ENCODE data around the gene KPTN.

The KPTN gene

GRCh38 chr19:47432091-47432490 is 51.9 kb downstream of the KPTN start:
- peaks cover 19% of the 10 kb centered on the region for H3K4me1 ChIP-seq (ENCODE audit: low read length)
- H3K79me2 ChIP-seq (ENCODE audit: low read length) = no peaks in the 10 kb centered on the region
- peaks cover 20% of the 10 kb centered on the region for H3F3A ChIP-seq (ENCODE audit: insufficient read depth, low read length)

GRCh38 chr19:47430041-47430802 is 53.8 kb downstream of the KPTN start:
- Histone ChIP-seq H3K9ac (ENCODE audit: low read length) (no peak overlapping the region), H3K9me3 (replicated peaks; ENCODE audit: insufficient read depth, low read length) (no peaks in the 10 kb centered on the region), H3K4me3 (ENCODE audit: low read length) (no peak overlapping the region), H2AFZ (ENCODE audit: low read length) (no peak overlapping the region), H3K27me3 (replicated peaks; ENCODE audit: insufficient read depth, low read length) (peaks cover 60% of the 10 kb centered on the region), H3K4me1 (ENCODE audit: low read length) (peaks cover 19% of the 10 kb centered on the region), H3K9me2 (replicated peaks; ENCODE audit: insufficient read depth, low read length) (no peaks in the 10 kb centered on the region), H3K36me3 (replicated peaks; ENCODE audit: insufficient read depth, low read length) (no peaks in the 10 kb centered on the region), H3K79me2 (ENCODE audit: low read length) (no peaks in the 10 kb centered on the region), H4K20me1 (ENCODE audit: insufficient read depth, low read length) (no peaks in the 10 kb centered on the region), H3K4me2 (ENCODE audit: low read depth, low read length) (no peak overlapping the region), H3K27ac (ENCODE audit: low read length) (no peak overlapping the region), H3F3A (ENCODE audit: insufficient read depth, low read length) (peaks cover 12% of the 10 kb centered on the region)
- DNase-seq = no peak
- no peak for TF ChIP-seq CTCF (IDR thresholded peaks at IDR 0.05; ENCODE audit: low read length)
- TF ChIP-seq EZH2phosphoT487 (IDR thresholded peaks at IDR 0.05; ENCODE audit: low read length) = no peak
- TF ChIP-seq EZH2 (optimal IDR thresholded peaks at IDR 0.05; ENCODE audit: low read depth, low read length) = no peak

More at GRCh38 chr19:47432091-47432490, 51.9 kb downstream of the KPTN start:
- no peak for TF ChIP-seq CTCF (IDR thresholded peaks at IDR 0.05; ENCODE audit: low read length)
- TF ChIP-seq EZH2phosphoT487 (IDR thresholded peaks at IDR 0.05; ENCODE audit: low read length) = no peak
- no peak for TF ChIP-seq EZH2 (optimal IDR thresholded peaks at IDR 0.05; ENCODE audit: low read depth, low read length)
- Histone ChIP-seq H3K9me3 (replicated peaks; ENCODE audit: insufficient read depth, low read length) (no peaks in the 10 kb centered on the region), H3K9ac (ENCODE audit: low read length) (no peak overlapping the region), H3K36me3 (replicated peaks; ENCODE audit: insufficient read depth, low read length) (no peaks in the 10 kb centered on the region), H3K27ac (ENCODE audit: low read length) (no peak overlapping the region), H2AFZ (ENCODE audit: low read length) (no peak overlapping the region), H3K4me3 (ENCODE audit: low read length) (no peak overlapping the region), H3K27me3 (replicated peaks; ENCODE audit: insufficient read depth, low read length) (peaks cover 49% of the 10 kb centered on the region), H4K20me1 (ENCODE audit: insufficient read depth, low read length) (no peaks in the 10 kb centered on the region), H3K9me2 (replicated peaks; ENCODE audit: insufficient read depth, low read length) (no peaks in the 10 kb centered on the region), H3K4me2 (ENCODE audit: low read depth, low read length) (no peak overlapping the region)
- DNase-seq = no peak

DNA sequence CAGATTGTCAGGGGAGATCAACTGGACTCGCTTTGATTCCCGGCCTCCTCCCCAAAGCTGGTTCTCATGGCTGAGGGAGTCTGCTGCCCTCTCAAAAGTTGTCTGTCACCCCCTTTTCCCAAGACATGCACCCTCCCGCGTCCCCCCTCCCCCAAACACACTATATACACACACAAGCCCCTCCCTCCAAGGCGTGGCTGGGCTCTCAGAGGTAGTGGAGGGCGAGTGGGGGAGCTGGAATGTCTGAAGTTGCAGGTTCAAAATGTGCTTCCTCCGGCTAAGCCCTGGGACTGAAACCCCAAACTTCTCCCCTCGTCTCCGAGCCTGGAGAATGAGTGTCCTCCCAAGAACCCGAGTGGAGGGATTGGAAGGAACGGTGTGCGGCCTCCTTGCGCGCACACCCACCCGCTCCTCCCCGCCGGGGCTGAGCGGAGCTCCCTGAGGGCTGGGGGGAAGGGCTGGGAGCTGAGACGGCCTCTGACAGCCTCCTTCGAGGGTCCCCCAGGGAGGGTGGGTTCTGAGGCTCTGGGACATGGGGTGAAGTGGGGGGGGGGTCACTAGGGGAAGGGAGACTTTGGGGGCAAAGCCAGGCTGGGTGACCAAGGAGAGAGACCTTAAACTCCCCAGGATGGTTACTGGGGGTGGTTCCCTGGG is 54.8 kb downstream of the KPTN start:
- H3K4me2 ChIP-seq (ENCODE audit: low read depth, low read length) = no peak overlapping the region

More for the DNA sequence above, 54.8 kb downstream of the KPTN start:
- Histone ChIP-seq H3K9me2 (replicated peaks; ENCODE audit: insufficient read depth, low read length) (no peaks in the 10 kb centered on the region), H3K79me2 (ENCODE audit: low read length) (no peaks in the 10 kb centered on the region), H3K4me1 (ENCODE audit: low read length) (peaks cover 15% of the 10 kb centered on the region), H3K36me3 (replicated peaks; ENCODE audit: insufficient read depth, low read length) (no peaks in the 10 kb centered on the region), H3K9me3 (replicated peaks; ENCODE audit: insufficient read depth, low read length) (no peaks in the 10 kb centered on the region), H3K27ac (ENCODE audit: low read length) (no peak overlapping the region), H2AFZ (ENCODE audit: low read length) (no peak overlapping the region), H3K9ac (ENCODE audit: low read length) (no peak overlapping the region), H3K4me3 (ENCODE audit: low read length) (no peak overlapping the region), H4K20me1 (ENCODE audit: insufficient read depth, low read length) (no peaks in the 10 kb centered on the region), H3F3A (ENCODE audit: insufficient read depth, low read length) (peaks cover 9% of the 10 kb centered on the region), H3K27me3 (replicated peaks; ENCODE audit: insufficient read depth, low read length) (peaks cover 63% of the 10 kb centered on the region)
- no peak for TF ChIP-seq EZH2 (optimal IDR thresholded peaks at IDR 0.05; ENCODE audit: low read depth, low read length)
- no peak for DNase-seq

Data from MM.1S (cell line).